Fibroblast of villous mesenchyme (primary cell): ENCODE measurements around the gene KCNG4. TPM values are rescaled to one million over a fixed set of nuclear protein-coding genes. Genes with fewer than 3 reads are reported as not detected.
"Not testable (repeated sequence)": the region's sequence is repeated elsewhere in the genome, so short reads cannot be mapped to it uniquely, and the experiment has no call there.

Experiments
- DNase-seq: peaks from one replicate; pipeline ENCODE4 v3.0.0-alpha.2; 2010; ENCODE audit warnings: low read depth
- H3K4me3 ChIP-seq: 2 replicates; pipeline ENCODE4 v1.5.1; 2011; ENCODE audit warnings: low read depth, mild to moderate bottlenecking, low read length
- total RNA-seq: library from RNA; depleted of rRNA; stranded (reverse); fragments of >200 nt; gene quantifications from 2 replicates; pipeline ENCODE4 v1.2.3, GENCODE V29; 2012
- TF ChIP-seq, protein P1 (sequence below): IDR thresholded peaks from 2 replicates; pipeline ENCODE4 v1.5.1; 2012; ENCODE audit warnings: low read depth, mild to moderate bottlenecking, low read length; ENCODE audit not compliant: insufficient read depth

The KCNG4 gene
- total RNA-seq, 1 donor = not detected

DNA sequence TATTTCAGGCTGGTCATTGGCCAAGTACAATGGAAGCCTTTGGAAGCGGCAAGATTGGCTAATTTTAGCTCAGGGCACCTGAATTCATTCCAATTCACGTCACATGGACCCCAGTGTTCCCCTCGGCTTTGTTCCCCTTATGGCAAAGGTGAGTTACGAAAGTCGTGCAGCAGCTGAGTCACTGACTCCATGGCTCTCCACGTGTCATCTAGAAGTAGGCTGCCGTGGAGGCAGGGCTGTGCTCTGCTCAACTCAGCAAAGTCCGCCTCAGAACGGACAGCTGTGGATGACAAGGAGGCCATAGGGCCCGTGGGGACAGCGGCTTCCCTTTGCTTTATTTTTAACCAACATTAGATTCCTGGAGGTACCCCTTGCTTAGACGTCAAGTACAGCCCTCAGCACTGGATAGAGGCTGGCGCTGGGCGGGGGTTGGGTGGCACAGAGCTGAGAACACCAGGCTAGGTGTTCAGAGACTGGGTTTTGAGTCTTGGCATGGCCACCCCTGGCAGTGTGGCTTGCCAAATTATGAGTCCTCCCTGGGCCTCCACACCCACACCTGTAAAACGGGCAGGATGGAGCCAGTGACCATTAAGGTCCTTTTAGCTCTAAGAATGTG is 25.3 kb downstream of the KCNG4 start:
- no peak overlapping the region for H3K4me3 ChIP-seq
- no peak for DNase-seq
- TF ChIP-seq, protein P1, sequence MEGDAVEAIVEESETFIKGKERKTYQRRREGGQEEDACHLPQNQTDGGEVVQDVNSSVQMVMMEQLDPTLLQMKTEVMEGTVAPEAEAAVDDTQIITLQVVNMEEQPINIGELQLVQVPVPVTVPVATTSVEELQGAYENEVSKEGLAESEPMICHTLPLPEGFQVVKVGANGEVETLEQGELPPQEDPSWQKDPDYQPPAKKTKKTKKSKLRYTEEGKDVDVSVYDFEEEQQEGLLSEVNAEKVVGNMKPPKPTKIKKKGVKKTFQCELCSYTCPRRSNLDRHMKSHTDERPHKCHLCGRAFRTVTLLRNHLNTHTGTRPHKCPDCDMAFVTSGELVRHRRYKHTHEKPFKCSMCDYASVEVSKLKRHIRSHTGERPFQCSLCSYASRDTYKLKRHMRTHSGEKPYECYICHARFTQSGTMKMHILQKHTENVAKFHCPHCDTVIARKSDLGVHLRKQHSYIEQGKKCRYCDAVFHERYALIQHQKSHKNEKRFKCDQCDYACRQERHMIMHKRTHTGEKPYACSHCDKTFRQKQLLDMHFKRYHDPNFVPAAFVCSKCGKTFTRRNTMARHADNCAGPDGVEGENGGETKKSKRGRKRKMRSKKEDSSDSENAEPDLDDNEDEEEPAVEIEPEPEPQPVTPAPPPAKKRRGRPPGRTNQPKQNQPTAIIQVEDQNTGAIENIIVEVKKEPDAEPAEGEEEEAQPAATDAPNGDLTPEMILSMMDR = no peak

DNA sequence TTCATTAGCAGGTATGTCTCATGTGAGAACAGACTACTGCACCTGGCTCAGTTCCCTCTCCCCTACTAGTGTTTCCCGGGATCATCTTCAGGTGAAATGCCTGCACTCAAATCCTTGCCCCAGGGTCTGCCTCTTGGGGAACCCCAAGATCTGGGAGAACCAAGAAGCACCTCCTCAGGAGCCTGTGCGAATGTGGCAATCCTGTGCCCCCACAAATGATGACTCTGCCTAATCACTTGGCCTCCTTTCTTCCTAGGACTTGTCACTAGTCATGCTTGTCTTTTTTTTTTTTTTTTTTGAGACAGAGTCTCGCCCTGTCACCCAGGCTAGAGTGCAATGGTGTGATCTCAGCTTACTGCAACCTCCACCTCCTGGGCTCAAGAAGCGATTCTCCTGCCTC is 27.2 kb downstream of the KCNG4 start:
- no peak for DNase-seq
- H3K4me3 ChIP-seq = no peak overlapping the region
- TF ChIP-seq, protein P1 = no peak

DNA sequence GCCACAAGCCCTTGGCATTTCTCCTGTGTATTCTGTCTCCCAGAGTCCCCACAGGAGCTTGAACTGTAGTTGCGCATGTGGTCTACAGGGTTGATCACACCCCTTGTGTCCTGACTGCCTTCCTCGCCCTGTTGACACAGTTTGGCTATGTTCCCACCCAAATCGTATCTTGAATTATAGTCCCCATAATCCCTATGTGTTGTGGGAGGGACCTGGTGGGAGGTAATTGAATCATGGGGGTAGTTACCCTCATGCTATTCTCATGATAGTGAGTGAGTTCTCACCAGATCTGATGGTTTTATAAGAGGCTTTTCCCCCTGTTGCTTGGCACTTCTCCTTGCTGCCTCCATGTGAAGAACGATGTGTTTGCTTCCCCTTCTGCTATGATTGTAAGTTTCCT is 27.7 kb downstream of the KCNG4 start:
- no peak overlapping the region for H3K4me3 ChIP-seq
- TF ChIP-seq, protein P1 = no peak
- no peak for DNase-seq

DNA sequence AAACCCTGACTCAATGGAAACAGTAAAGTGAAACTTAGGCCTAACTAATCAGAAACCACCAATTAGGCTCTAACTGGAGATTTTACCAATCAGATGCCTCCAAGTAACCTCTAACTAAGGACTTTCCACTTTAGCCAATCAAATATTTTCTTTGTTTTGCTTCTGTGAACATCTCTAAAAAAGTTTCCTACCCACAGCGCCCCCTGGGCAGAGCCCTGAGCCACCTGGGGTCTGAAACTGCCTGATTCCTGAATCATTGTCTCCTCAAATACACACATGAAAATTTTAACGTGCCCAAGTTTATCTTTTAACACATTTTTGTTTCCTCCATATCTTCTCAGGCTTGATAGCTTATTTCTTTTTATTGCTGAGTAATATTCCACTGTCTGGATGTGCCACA is 29.8 kb downstream of the KCNG4 start:
- TF ChIP-seq, protein P1 = peak; percentile 18
- DNase-seq = no peak
- H3K4me3 ChIP-seq = no peak overlapping the region

DNA sequence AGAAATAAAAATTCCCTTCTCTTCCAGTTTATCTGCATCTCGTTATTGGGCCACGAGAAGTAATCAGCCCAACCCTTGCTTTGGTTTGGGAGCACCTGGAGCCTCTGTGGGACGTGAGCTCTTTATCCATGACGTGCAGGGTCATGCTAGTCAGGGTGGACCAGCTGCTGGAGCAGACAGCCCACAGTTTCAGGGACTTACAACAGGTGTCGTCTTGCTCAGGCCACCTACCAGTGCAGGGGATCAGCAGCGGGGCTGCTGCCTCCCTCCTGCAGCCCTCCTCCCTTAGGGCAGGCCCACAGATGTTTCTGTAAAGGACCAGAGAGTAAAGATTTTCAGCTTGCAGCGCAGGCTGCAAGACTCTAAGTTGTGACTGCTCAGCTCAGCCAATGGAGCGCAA is 31.9 kb downstream of the KCNG4 start:
- DNase-seq = no peak
- TF ChIP-seq, protein P1 = no peak

DNA sequence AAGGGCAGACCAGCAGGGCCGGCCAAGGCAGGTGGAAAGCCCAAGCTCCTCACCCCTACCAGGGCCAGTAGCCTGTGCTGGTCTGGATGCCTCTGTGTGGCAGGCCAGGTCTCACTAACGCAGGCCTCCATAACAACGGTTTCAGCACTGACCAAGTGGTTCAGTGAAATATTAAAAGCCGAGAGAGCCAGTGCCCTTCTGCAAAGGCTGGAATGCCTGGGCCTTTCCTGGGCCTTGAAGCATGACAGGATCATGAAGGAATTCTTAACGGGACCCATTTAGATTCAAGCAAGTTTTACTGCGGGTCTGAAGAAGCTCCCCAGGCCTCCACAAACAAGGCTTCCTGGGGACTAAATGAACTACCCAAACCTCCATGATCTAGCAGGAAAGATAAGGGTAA is 32.6 kb downstream of the KCNG4 start:
- TF ChIP-seq, protein P1 = no peak
- no peak for DNase-seq
- no peak overlapping the region for H3K4me3 ChIP-seq

More for the DNA sequence above, 31.9 kb downstream of the KCNG4 start:
- H3K4me3 ChIP-seq = no peak overlapping the region

DNA sequence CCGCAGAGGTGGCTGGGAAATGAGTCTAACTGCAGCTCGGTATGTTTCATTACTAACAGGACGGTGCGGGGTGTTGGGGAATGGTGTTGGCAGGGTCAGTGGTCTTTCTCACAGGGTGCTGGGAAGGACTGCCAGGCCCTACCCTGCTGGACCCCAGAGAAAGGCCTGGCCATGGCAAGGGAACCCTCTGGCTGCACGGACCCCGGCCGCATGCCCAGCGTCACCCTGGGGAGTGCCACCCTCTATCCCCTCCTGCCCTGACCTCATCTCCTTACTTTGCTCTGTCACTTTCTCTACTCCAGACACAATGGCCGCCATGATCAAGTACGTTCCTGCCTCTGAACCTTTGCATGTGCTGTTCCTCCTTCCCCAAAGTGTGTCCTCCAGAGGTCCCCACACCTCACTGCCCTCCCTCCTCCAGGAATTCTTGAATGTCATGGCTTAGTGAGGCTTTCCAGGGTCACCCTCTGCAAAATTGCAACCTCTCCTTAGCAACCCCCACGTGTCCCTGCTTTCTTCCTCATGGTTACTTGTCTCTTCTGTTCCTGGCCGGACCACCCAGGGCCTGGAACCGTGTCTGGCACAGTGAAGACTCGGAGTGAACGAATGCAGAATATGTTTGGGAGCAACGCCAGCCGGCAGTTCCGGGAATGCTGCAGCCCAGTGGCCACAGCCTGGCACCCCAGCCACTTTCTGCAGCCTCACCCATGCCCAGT is 33.7 kb downstream of the KCNG4 start:
- H3K4me3 ChIP-seq = no peak overlapping the region
- no peak for DNase-seq
- TF ChIP-seq, protein P1 = no peak

DNA sequence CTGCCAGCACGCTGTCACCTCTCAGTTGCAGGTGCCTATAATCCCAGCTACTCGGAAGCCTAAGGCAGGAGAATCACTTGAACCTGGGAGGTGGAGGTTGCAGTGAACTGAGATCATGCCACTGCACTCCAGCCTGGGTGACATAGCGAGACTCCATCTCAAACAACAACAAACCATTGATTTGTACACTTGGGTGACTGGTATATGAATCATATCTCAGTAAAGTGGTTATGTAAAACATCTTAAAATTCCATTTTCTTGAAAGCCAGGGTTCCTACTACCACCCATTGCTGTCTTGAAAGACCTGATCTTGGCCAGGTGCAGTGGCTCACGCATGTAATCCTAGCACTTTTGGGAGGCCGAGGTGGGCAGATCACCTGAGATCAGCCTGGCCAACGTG is 34.7 kb downstream of the KCNG4 start:
- DNase-seq, H3K4me3 ChIP-seq: not testable (repeated sequence)

DNA sequence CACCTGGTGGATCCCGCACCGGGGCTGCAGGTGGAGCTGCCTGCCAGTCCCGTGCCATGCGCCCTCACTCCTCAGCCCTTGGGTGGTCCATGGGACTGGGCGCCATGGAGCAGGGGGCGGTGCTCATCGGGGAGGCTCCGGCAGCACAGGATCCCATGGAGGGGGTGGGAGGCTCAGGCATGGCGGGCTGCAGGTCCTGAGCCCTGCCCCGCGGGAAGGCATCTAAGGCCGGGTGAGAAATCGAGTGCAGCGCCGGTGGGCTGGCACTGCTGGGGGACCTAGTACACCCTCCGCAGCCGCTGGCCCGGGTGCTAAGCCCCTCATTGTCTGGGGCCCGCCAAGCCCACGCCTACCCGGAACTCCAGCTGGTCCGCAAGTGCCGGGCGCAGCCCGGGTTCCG is 35.3 kb downstream of the KCNG4 start:
- H3K4me3 ChIP-seq, DNase-seq: not testable (repeated sequence)
